HEK293 (cell line): ENCODE measurements around the gene RRP15.

Experiments used
- BCL11A ChIP-seq: fragments of 450-650 bp; formaldehyde crosslinking; IDR thresholded peaks from 2 replicates; pipeline ENCODE4 v1.5.1; 2016; ENCODE audit warnings: low read depth, missing biosample characterization, missing genetic modification characterization
- FEZF1 ChIP-seq: fragments of 450-650 bp; formaldehyde crosslinking; IDR thresholded peaks from 2 replicates; pipeline ENCODE4 v1.5.1; 2016; ENCODE audit warnings: missing biosample characterization, missing genetic modification characterization
- HOXD13 ChIP-seq: sonication (generic); formaldehyde crosslinking; IDR thresholded peaks from 2 replicates; pipeline ENCODE4 v1.8.0; 2022; ENCODE audit warnings: missing genetic modification reagents, borderline replicate concordance
- KLF10 ChIP-seq: fragments of 450-650 bp; IDR thresholded peaks from 2 replicates; pipeline ENCODE4 v1.5.1; 2018; ENCODE audit warnings: missing biosample characterization, mild to moderate bottlenecking, missing genetic modification characterization
- KLF16 ChIP-seq: fragments of 450-650 bp; formaldehyde crosslinking; IDR thresholded peaks from 2 replicates; pipeline ENCODE4 v1.5.1; 2017; ENCODE audit warnings: missing biosample characterization, missing genetic modification characterization
- MYNN ChIP-seq: fragments of 450-650 bp; formaldehyde crosslinking; IDR thresholded peaks from 2 replicates; pipeline ENCODE4 v1.5.1; 2016; ENCODE audit warnings: missing biosample characterization, missing genetic modification characterization, borderline replicate concordance
- MZF1 ChIP-seq: fragments of 450-650 bp; formaldehyde crosslinking; IDR thresholded peaks from 2 replicates; pipeline ENCODE4 v1.5.1; 2017; ENCODE audit warnings: missing biosample characterization, missing genetic modification characterization, borderline replicate concordance
- OVOL3 ChIP-seq: fragments of 450-650 bp; formaldehyde crosslinking; IDR thresholded peaks from 2 replicates; pipeline ENCODE4 v1.5.1; 2016; ENCODE audit warnings: missing biosample characterization, missing genetic modification characterization
- REPIN1 ChIP-seq: fragments of 450-650 bp; formaldehyde crosslinking; IDR thresholded peaks from 2 replicates; pipeline ENCODE4 v1.5.1; 2017; ENCODE audit warnings: missing biosample characterization, missing genetic modification characterization, low read depth
- SP7 ChIP-seq: fragments of 450-650 bp; formaldehyde crosslinking; IDR thresholded peaks from 2 replicates; pipeline ENCODE4 v1.5.1; 2016; ENCODE audit warnings: missing biosample characterization, missing genetic modification characterization
- WT1 ChIP-seq: fragments of 450-650 bp; formaldehyde crosslinking; IDR thresholded peaks from 2 replicates; pipeline ENCODE4 v1.5.1; 2016; ENCODE audit warnings: missing biosample characterization, missing genetic modification characterization
- ZBTB48 ChIP-seq: fragments of 450-650 bp; formaldehyde crosslinking; IDR thresholded peaks from 2 replicates; pipeline ENCODE4 v1.5.1; 2016; ENCODE audit warnings: missing biosample characterization, missing genetic modification characterization
- ZEB2 ChIP-seq: fragments of 450-650 bp; formaldehyde crosslinking; IDR thresholded peaks from 2 replicates; pipeline ENCODE4 v1.5.1; 2016; ENCODE audit warnings: missing biosample characterization, missing genetic modification characterization
- ZFHX2 ChIP-seq: fragments of 450-650 bp; formaldehyde crosslinking; conservative IDR thresholded peaks from 2 replicates; pipeline ENCODE4 v1.5.1; 2016; ENCODE audit warnings: missing biosample characterization, missing genetic modification characterization
- ZFP3 ChIP-seq: fragments of 450-650 bp; formaldehyde crosslinking; IDR thresholded peaks from 2 replicates; pipeline ENCODE4 v1.5.1; 2016; ENCODE audit warnings: low read depth, missing biosample characterization, missing genetic modification characterization
- ZFP37 ChIP-seq: fragments of 450-650 bp; formaldehyde crosslinking; IDR thresholded peaks from 2 replicates; pipeline ENCODE4 v1.5.1; 2016; ENCODE audit warnings: missing biosample characterization, missing genetic modification characterization
- ZFP69B ChIP-seq: fragments of 450-650 bp; formaldehyde crosslinking; IDR thresholded peaks from 2 replicates; pipeline ENCODE4 v1.5.1; 2016; ENCODE audit warnings: missing biosample characterization, missing genetic modification characterization
- ZNF132 ChIP-seq: fragments of 450-650 bp; formaldehyde crosslinking; IDR thresholded peaks from 2 replicates; pipeline ENCODE4 v1.5.1; 2017; ENCODE audit warnings: missing biosample characterization, missing genetic modification characterization, borderline replicate concordance
- ZNF146 ChIP-seq: fragments of 450-650 bp; formaldehyde crosslinking; IDR thresholded peaks from 2 replicates; pipeline ENCODE4 v1.5.1; 2016; ENCODE audit warnings: missing biosample characterization, missing genetic modification characterization
- ZNF292 ChIP-seq: fragments of 450-650 bp; formaldehyde crosslinking; IDR thresholded peaks from 2 replicates; pipeline ENCODE4 v1.5.1; 2016; ENCODE audit warnings: low read depth, missing biosample characterization, missing genetic modification characterization, borderline replicate concordance
- ZNF366 ChIP-seq: fragments of 450-650 bp; formaldehyde crosslinking; conservative IDR thresholded peaks from 2 replicates; pipeline ENCODE4 v1.5.1; 2016; ENCODE audit warnings: missing biosample characterization, missing genetic modification characterization
- ZNF37A ChIP-seq: fragments of 450-650 bp; IDR thresholded peaks from 2 replicates; pipeline ENCODE4 v1.5.1; 2018; ENCODE audit warnings: missing biosample characterization, missing genetic modification characterization
- ZNF423 ChIP-seq: fragments of 450-650 bp; formaldehyde crosslinking; IDR thresholded peaks from 2 replicates; pipeline ENCODE4 v1.5.1; 2016; ENCODE audit warnings: missing biosample characterization, missing genetic modification characterization
- ZNF501 ChIP-seq: fragments of 450-650 bp; formaldehyde crosslinking; IDR thresholded peaks from 2 replicates; pipeline ENCODE4 v1.5.1; 2016; ENCODE audit warnings: missing biosample characterization, missing genetic modification characterization
- ZNF544 ChIP-seq: fragments of 450-650 bp; formaldehyde crosslinking; IDR thresholded peaks from 2 replicates; pipeline ENCODE4 v1.5.0; 2017; ENCODE audit warnings: missing biosample characterization, missing genetic modification characterization
- ZNF549 ChIP-seq: fragments of 450-650 bp; IDR thresholded peaks from 2 replicates; pipeline ENCODE4 v1.5.1; 2018; ENCODE audit warnings: missing biosample characterization, missing genetic modification characterization, mild to moderate bottlenecking, inconsistent platforms, moderate library complexity
- ZNF580 ChIP-seq: fragments of 450-650 bp; formaldehyde crosslinking; IDR thresholded peaks from 2 replicates; pipeline ENCODE4 v1.5.1; 2016; ENCODE audit warnings: missing biosample characterization, missing genetic modification characterization
- ZNF600 ChIP-seq: fragments of 450-650 bp; formaldehyde crosslinking; IDR thresholded peaks from 2 replicates; pipeline ENCODE4 v1.5.1; 2016; ENCODE audit warnings: missing biosample characterization, missing genetic modification characterization
- ZNF621 ChIP-seq: fragments of 450-650 bp; formaldehyde crosslinking; IDR thresholded peaks from 2 replicates; pipeline ENCODE4 v1.5.1; 2017; ENCODE audit warnings: missing biosample characterization, missing genetic modification characterization
- ZNF623 ChIP-seq: fragments of 450-650 bp; formaldehyde crosslinking; IDR thresholded peaks from 2 replicates; pipeline ENCODE4 v1.5.1; 2016; ENCODE audit warnings: missing biosample characterization, missing genetic modification characterization
- ZNF660 ChIP-seq: fragments of 450-650 bp; IDR thresholded peaks from 2 replicates; pipeline ENCODE4 v1.5.1; 2018; ENCODE audit warnings: missing biosample characterization, mild to moderate bottlenecking, missing genetic modification characterization
- ZNF76 ChIP-seq: fragments of 450-650 bp; formaldehyde crosslinking; IDR thresholded peaks from 2 replicates; pipeline ENCODE4; 2016; ENCODE audit warnings: low read depth, missing biosample characterization, missing genetic modification characterization, borderline replicate concordance
- ZNF768 ChIP-seq: fragments of 450-650 bp; formaldehyde crosslinking; IDR thresholded peaks from 2 replicates; pipeline ENCODE4 v1.5.1; 2018; ENCODE audit warnings: missing biosample characterization, mild to moderate bottlenecking, missing genetic modification characterization
- TF ChIP-seq, protein P1 (sequence below): fragments of 450-650 bp; formaldehyde crosslinking; IDR thresholded peaks from 2 replicates; pipeline ENCODE4 v1.5.1; 2016; ENCODE audit warnings: missing biosample characterization, missing genetic modification characterization
- TF ChIP-seq, protein P2 (sequence below): fragments of 450-650 bp; formaldehyde crosslinking; IDR thresholded peaks from 2 replicates; pipeline ENCODE4 v1.5.1; 2016; ENCODE audit warnings: missing biosample characterization, missing genetic modification characterization
- TF ChIP-seq, protein P3 (sequence below): fragments of 450-650 bp; formaldehyde crosslinking; IDR thresholded peaks from 2 replicates; pipeline ENCODE4 v1.5.1; 2016; ENCODE audit warnings: missing biosample characterization, missing genetic modification characterization

The RRP15 gene

GRCh38 chr1:218346391-218347204 lies 61.5 kb downstream of the RRP15 start (continued):
- TF ChIP-seq ZFP69B (tag by site-specific recombination) (0 out of 2 replicates have a peak, but pooled peaks have one; percentile 18), KLF16 (no peak), ZNF621 (tag by site-specific recombination) (no peak), ZNF76 (tag by site-specific recombination) (no peak), ZNF660 (tag by site-specific recombination) (no peak; the same call in 1 of the 2 replicates), ZEB2 (tag by site-specific recombination) (no peak), ZNF623 (tag by site-specific recombination) (no peak), ZNF146 (tag by site-specific recombination) (no peak), OVOL3 (tag by site-specific recombination) (no peak), ZFP37 (tag by site-specific recombination) (no peak; the same call in 1 of the 2 replicates), ZNF366 (tag by site-specific recombination) (peak; percentile 23; the same call in 1 of the 2 replicates), WT1 (tag by site-specific recombination) (0 out of 2 replicates have a peak, but pooled peaks have one; percentile 13), ZNF423 (tag by site-specific recombination) (no peak), ZNF600 (tag by site-specific recombination) (peak; percentile 63), MYNN (tag by site-specific recombination) (no peak), ZFHX2 (tag by site-specific recombination) (no peak), REPIN1 (tag by site-specific recombination) (no peak), ZNF292 (tag by site-specific recombination) (no peak), ZNF768 (tag by site-specific recombination) (no peak), ZBTB48 (tag by site-specific recombination) (no peak), FEZF1 (tag by site-specific recombination) (no peak), MZF1 (tag by site-specific recombination) (no peak), ZNF132 (tag by site-specific recombination) (no peak), HOXD13 (CRISPR knock-in tag) (no peak), KLF10 (tag by site-specific recombination) (no peak), ZNF37A (tag by site-specific recombination) (no peak), ZNF549 (tag by site-specific recombination) (no peak), ZFP3 (no peak), ZNF501 (tag by site-specific recombination) (0 out of 2 replicates have a peak, but pooled peaks have one; percentile 19), ZNF580 (tag by site-specific recombination) (no peak), SP7 (tag by site-specific recombination) (no peak), BCL11A (tag by site-specific recombination) (no peak), ZNF544 (tag by site-specific recombination) (no peak)
- TF ChIP-seq, protein P1, sequence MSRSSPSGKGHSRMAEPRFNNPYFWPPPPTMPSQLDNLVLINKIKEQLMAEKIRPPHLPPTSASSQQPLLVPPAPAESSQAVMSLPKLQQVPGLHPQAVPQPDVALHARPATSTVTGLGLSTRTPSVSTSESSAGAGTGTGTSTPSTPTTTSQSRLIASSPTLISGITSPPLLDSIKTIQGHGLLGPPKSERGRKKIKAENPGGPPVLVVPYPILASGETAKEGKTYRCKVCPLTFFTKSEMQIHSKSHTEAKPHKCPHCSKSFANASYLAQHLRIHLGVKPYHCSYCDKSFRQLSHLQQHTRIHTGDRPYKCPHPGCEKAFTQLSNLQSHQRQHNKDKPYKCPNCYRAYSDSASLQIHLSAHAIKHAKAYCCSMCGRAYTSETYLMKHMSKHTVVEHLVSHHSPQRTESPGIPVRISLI (tag by site-specific recombination), result 0 out of 2 replicates have a peak, but pooled peaks have one; percentile 13
- TF ChIP-seq, protein P2, sequence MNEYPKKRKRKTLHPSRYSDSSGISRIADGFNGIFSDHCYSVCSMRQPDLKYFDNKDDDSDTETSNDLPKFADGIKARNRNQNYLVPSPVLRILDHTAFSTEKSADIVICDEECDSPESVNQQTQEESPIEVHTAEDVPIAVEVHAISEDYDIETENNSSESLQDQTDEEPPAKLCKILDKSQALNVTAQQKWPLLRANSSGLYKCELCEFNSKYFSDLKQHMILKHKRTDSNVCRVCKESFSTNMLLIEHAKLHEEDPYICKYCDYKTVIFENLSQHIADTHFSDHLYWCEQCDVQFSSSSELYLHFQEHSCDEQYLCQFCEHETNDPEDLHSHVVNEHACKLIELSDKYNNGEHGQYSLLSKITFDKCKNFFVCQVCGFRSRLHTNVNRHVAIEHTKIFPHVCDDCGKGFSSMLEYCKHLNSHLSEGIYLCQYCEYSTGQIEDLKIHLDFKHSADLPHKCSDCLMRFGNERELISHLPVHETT, result no peak
- TF ChIP-seq, protein P3, sequence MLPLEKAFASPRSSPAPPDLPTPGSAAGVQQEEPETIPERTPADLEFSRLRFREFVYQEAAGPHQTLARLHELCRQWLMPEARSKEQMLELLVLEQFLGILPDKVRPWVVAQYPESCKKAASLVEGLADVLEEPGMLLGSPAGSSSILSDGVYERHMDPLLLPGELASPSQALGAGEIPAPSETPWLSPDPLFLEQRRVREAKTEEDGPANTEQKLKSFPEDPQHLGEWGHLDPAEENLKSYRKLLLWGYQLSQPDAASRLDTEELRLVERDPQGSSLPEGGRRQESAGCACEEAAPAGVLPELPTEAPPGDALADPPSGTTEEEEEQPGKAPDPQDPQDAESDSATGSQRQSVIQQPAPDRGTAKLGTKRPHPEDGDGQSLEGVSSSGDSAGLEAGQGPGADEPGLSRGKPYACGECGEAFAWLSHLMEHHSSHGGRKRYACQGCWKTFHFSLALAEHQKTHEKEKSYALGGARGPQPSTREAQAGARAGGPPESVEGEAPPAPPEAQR (tag by site-specific recombination), result no peak
